Measurements from ENCODE around the gene RGS6.

The RGS6 gene

GRCh38 chr14:72543341-72543740, 611.1 kb downstream of the RGS6 start:
- no peak for FAIRE-seq
- no peak for TF ChIP-seq POLR2A (IDR thresholded peaks at IDR 0.05; ENCODE audit: low read depth, low read length)
- no peak for DNase-seq (ENCODE audit: insufficient read length, low spot score)

GRCh38 chr14:72544615-72545387, 612.6 kb downstream of the RGS6 start:
- TF ChIP-seq POLR2A (IDR thresholded peaks at IDR 0.05; ENCODE audit: low read depth, low read length), result no peak
- DNase-seq (ENCODE audit: insufficient read length, low spot score), result no peak
- FAIRE-seq, result no peak

- peak; percentile 40 for DNase-seq (ENCODE audit: insufficient read length, low spot score)
- TF ChIP-seq POLR2A (IDR thresholded peaks at IDR 0.05; ENCODE audit: low read depth, low read length), result no peak
- FAIRE-seq, result no peak
These were observed 613.4 kb downstream of the RGS6 start for GRCh38 chr14:72545411-72546311.

GRCh38 chr14:72546344-72547016, 614.3 kb downstream of the RGS6 start:
- no peak for FAIRE-seq
- no peak for TF ChIP-seq POLR2A (IDR thresholded peaks at IDR 0.05; ENCODE audit: low read depth, low read length)
- no peak for DNase-seq (ENCODE audit: insufficient read length, low spot score)

DNA sequence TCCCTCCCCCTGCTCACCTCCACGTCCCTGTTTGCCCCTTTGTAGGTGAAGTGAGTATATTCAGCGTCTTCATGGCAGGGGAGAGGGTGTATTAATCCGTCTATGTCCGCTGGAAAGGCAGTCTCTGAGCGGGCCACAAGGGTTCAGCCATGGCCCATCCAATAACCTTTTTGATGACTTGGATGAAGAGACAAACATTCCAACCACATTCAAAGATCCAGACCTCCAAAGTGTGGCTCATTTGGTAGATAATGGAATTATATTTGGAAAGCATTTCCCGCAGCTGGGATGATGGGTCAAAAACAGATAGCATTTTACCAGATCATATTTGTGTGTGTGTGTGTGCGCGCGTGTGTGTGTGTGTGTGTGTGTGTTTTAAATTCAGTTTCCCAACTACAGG, 615.8 kb downstream of the RGS6 start:
- no peak for FAIRE-seq
- DNase-seq (ENCODE audit: insufficient read length, low spot score), result no peak
- no peak for TF ChIP-seq POLR2A (IDR thresholded peaks at IDR 0.05; ENCODE audit: low read depth, low read length)

DNA sequence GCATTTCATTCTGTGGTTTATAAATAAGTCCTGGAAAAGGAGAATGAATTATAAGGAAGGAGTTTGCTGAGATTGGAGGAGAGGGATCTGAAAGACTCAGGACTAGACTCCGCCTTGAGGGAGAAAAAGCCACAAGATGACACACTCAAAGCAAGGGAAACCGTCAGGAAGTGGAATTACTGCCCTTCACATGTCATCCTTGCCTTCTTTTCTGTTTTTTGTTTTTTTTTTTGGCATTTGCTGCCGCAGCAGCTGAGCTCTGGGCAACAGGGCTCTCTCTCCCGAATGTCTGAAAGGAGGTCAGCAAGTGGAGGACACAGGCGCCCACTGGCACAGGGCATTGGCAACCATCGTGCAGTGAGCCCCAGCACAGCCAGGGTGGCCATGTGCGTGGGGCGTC, 616.8 kb downstream of the RGS6 start:
- FAIRE-seq (no peak), DNase-seq (ENCODE audit: insufficient read length, low spot score) (no peak)
- TF ChIP-seq POLR2A (IDR thresholded peaks at IDR 0.05; ENCODE audit: low read depth, low read length), result no peak

DNA sequence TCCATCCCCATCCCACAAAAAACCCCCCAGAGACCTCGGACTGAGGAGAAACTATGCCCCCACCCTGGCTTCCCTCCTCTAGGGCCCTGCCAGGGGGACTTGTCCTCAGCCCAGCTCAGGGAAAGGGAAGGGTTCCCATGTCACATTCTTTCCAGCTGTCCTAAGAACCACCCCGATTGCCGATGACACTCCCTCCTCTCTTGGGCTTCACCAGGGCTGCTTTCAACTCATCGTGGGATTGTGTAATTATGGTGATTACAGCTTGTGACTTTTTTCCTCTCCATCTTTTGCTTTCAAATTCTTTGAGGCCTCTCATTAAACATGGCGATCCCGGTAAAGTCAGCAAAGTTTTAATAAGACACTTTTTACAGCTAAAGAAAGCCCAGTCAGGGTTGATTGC, 617.6 kb downstream of the RGS6 start:
- DNase-seq (ENCODE audit: insufficient read length, low spot score) (no peak), FAIRE-seq (no peak)
- TF ChIP-seq POLR2A (IDR thresholded peaks at IDR 0.05; ENCODE audit: low read depth, low read length), result no peak

GRCh38 chr14:72550513-72550912, 618.3 kb downstream of the RGS6 start:
- DNase-seq (ENCODE audit: insufficient read length, low spot score), result no peak
- no peak for FAIRE-seq
- no peak for TF ChIP-seq POLR2A (IDR thresholded peaks at IDR 0.05; ENCODE audit: low read depth, low read length)

DNA sequence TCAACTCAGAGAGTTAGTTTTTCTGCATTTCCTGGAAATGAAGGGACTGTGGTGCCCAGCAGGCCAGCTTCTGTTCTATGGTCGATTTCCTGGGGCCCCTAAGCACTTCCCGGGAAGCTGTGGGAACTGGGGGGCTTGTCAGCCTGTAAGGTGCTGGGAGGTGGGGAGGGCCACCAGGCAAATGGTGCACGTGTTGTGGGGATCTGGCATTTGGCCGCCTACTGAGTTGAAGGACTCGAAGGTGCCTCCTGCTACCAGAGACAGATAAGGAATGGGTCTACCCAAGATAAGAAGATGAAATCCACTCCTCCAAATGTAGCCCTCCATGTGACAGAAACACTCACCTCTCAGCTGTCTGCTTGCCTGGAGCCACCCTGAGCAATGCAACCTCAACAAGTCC, 620.0 kb downstream of the RGS6 start:
- DNase-seq (ENCODE audit: insufficient read length, low spot score) (no peak), FAIRE-seq (no peak)
- TF ChIP-seq POLR2A (IDR thresholded peaks at IDR 0.05; ENCODE audit: low read depth, low read length), result no peak

- FAIRE-seq, result no peak
These were observed 620.9 kb downstream of the RGS6 start for GRCh38 chr14:72553161-72553560.

DNA sequence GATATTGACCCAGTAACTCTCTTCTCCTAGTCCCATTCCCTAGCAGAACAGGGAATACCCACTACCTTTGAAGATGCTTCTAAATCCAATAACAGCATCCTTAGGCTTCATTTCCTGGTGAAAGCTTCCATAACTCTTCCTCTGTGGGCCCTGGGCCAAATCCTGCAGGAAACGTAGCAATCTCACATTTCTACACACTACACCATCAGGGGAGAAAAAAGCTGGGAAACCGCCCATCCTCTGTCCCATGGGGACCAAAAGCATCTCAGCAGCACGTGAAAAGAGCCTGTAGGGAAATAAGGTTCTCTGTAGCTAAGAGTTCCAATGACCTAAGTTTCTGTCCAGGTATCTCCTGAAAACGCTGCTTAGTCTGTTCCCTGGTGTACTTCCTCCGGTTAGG, 621.4 kb downstream of the RGS6 start:
- FAIRE-seq (no peak), DNase-seq (ENCODE audit: insufficient read length, low spot score) (no peak)
- no peak for TF ChIP-seq POLR2A (IDR thresholded peaks at IDR 0.05; ENCODE audit: low read depth, low read length)

More at GRCh38 chr14:72553161-72553560, 620.9 kb downstream of the RGS6 start:
- DNase-seq (ENCODE audit: insufficient read length, low spot score), result no peak
- no peak for TF ChIP-seq POLR2A (IDR thresholded peaks at IDR 0.05; ENCODE audit: low read depth, low read length)

DNA sequence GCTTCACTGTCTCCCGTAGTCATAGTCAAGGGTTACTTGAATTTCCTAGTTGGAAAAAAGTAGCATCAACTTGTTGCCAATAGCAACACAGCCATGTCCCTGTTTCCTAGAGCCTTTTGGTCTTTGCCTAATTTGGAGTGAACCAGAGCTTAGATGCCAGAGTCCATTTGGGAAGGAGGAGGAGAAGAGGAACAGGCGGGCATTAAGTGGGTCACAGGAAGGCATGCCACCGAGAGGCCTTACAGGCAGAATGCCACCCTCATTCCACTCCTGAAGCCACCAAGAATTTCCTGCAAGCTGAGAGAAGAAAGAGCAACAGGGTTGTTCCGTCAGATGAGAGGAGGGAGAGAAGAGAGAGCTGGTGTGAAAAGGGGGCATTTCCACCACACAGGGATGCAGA, 622.2 kb downstream of the RGS6 start:
- DNase-seq (ENCODE audit: insufficient read length, low spot score), result no peak
- no peak for TF ChIP-seq POLR2A (IDR thresholded peaks at IDR 0.05; ENCODE audit: low read depth, low read length)
- no peak for FAIRE-seq

GRCh38 chr14:72554994-72555608, 622.9 kb downstream of the RGS6 start:
- no peak for TF ChIP-seq POLR2A (IDR thresholded peaks at IDR 0.05; ENCODE audit: low read depth, low read length)
- DNase-seq (ENCODE audit: insufficient read length, low spot score), result no peak
- FAIRE-seq, result no peak

- no peak for FAIRE-seq
- no peak for TF ChIP-seq POLR2A (IDR thresholded peaks at IDR 0.05; ENCODE audit: low read depth, low read length)
- no peak for DNase-seq (ENCODE audit: insufficient read length, low spot score)
These were observed 623.4 kb downstream of the RGS6 start for GRCh38 chr14:72555609-72556000.
